ENCODE data around the gene INO80C.

Gene INO80C

GRCh38 chr18:35484034-35484433, 13.7 kb downstream of the INO80C start:
- Histone ChIP-seq H3F3A (ENCODE audit: control insufficient read depth, insufficient read depth) (no peaks in the 10 kb centered on the region), H3K4me3 (ENCODE audit: low read length) (no peak overlapping the region), H3K4me2 (ENCODE audit: low read length) (no peak overlapping the region), H4K20me1 (ENCODE audit: control insufficient read depth, insufficient read depth, low read depth, low read length) (no peaks in the 10 kb centered on the region), H3K9me3 (ENCODE audit: control insufficient read depth, insufficient read depth, low read length) (no peaks in the 10 kb centered on the region), H3K27me3 (ENCODE audit: control insufficient read depth, low read length) (no peaks in the 10 kb centered on the region), H3K27ac (ENCODE audit: low read depth, low read length) (no peak overlapping the region), H3K36me3 (ENCODE audit: control insufficient read depth, low read length) (0 out of 2 replicates have a peak, but pooled peaks cover 4% of the 10 kb centered on the region), H3K4me1 (ENCODE audit: control insufficient read depth, low read length) (no peaks in the 10 kb centered on the region), H3K79me2 (ENCODE audit: control insufficient read depth, low read length) (peaks cover 24% of the 10 kb centered on the region), H3K9me2 (replicated peaks; ENCODE audit: control insufficient read depth, low read length) (no peaks in the 10 kb centered on the region)
- TF ChIP-seq EZH2phosphoT487 (IDR thresholded peaks at IDR 0.05; ENCODE audit: borderline replicate concordance, low read length) (no peak), CTCF (IDR thresholded peaks at IDR 0.05; ENCODE audit: low read depth, low read length, poor library complexity, severe bottlenecking) (no peak)

- H3K9me3 ChIP-seq (ENCODE audit: control insufficient read depth, insufficient read depth, low read length) = no peaks in the 10 kb centered on the region
- H3K9me2 ChIP-seq (replicated peaks; ENCODE audit: control insufficient read depth, low read length) = no peaks in the 10 kb centered on the region
- no peak overlapping the region for H3K4me3 ChIP-seq (ENCODE audit: low read length)
- no peaks in the 10 kb centered on the region for H3K27me3 ChIP-seq (ENCODE audit: control insufficient read depth, low read length)
- H4K20me1 ChIP-seq (ENCODE audit: control insufficient read depth, insufficient read depth, low read depth, low read length) = no peaks in the 10 kb centered on the region
- H3K4me1 ChIP-seq (ENCODE audit: control insufficient read depth, low read length) = no peaks in the 10 kb centered on the region
- 0 out of 2 replicates have a peak, but pooled peaks cover 4% of the 10 kb centered on the region for H3K36me3 ChIP-seq (ENCODE audit: control insufficient read depth, low read length)
- H3K27ac ChIP-seq (ENCODE audit: low read depth, low read length) = no peak overlapping the region
- no peaks in the 10 kb centered on the region for H3F3A ChIP-seq (ENCODE audit: control insufficient read depth, insufficient read depth)
- TF ChIP-seq EZH2phosphoT487 (IDR thresholded peaks at IDR 0.05; ENCODE audit: borderline replicate concordance, low read length) = no peak
- no peak for TF ChIP-seq CTCF (IDR thresholded peaks at IDR 0.05; ENCODE audit: low read depth, low read length, poor library complexity, severe bottlenecking)
- H3K79me2 ChIP-seq (ENCODE audit: control insufficient read depth, low read length) = peaks cover 24% of the 10 kb centered on the region
- no peak overlapping the region for H3K4me2 ChIP-seq (ENCODE audit: low read length)
Observed at GRCh38 chr18:35481960-35482366, 15.8 kb downstream of the INO80C start.

- Histone ChIP-seq H3K4me1 (ENCODE audit: control insufficient read depth, low read length) (no peaks in the 10 kb centered on the region), H3K79me2 (ENCODE audit: control insufficient read depth, low read length) (peaks cover 17% of the 10 kb centered on the region)
- TF ChIP-seq EZH2phosphoT487 (IDR thresholded peaks at IDR 0.05; ENCODE audit: borderline replicate concordance, low read length) (no peak), CTCF (IDR thresholded peaks at IDR 0.05; ENCODE audit: low read depth, low read length, poor library complexity, severe bottlenecking) (no peak)
Observed at GRCh38 chr18:35479911-35480586, 17.7 kb downstream of the INO80C start.

More at GRCh38 chr18:35479911-35480586, 17.7 kb downstream of the INO80C start:
- Histone ChIP-seq H3K4me3 (ENCODE audit: low read length) (no peak overlapping the region), H3K27ac (ENCODE audit: low read depth, low read length) (no peak overlapping the region), H3K9me3 (ENCODE audit: control insufficient read depth, insufficient read depth, low read length) (no peaks in the 10 kb centered on the region), H3K36me3 (ENCODE audit: control insufficient read depth, low read length) (no peaks in the 10 kb centered on the region), H3F3A (ENCODE audit: control insufficient read depth, insufficient read depth) (no peaks in the 10 kb centered on the region), H3K9me2 (replicated peaks; ENCODE audit: control insufficient read depth, low read length) (no peaks in the 10 kb centered on the region), H3K4me2 (ENCODE audit: low read length) (no peak overlapping the region), H3K27me3 (ENCODE audit: control insufficient read depth, low read length) (no peaks in the 10 kb centered on the region), H4K20me1 (ENCODE audit: control insufficient read depth, insufficient read depth, low read depth, low read length) (no peaks in the 10 kb centered on the region)
